COLO668 (cell line): ENCODE data around the gene ITLN2.
"Not testable (repeated sequence)": the region's sequence is repeated elsewhere in the genome, so short reads cannot be mapped to it uniquely, and the experiment has no call there.

Experiments
- DNase-seq: peaks from one replicate; lab custom pipeline; 2025; ENCODE audit not compliant: unreplicated experiment; lab: John Stamatoyannopoulos, UW

Gene ITLN2

GRCh38 chr1:160953030-160953429 lies 1.6 kb downstream of the ITLN2 start:
- DNase-seq, result no peak

DNA sequence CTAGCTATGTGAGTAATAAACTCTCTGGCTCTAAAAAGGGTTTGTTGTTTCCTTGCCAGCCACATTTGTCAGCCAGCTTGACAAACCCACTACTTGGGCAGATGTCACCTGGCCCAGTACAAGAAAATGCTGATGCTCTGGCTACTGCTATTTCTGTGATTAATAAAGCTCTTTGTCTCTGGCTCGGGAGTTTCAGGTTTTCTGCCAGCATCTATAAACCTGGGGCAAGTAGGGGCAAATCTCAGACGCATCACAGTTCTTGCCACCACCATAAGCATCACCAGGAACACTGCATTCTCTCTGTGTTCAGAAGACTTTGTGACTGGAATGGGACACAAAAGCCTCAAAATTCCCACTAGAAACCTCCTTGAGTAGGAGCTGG lies 2.5 kb downstream of the ITLN2 start:
- no peak for DNase-seq

DNA sequence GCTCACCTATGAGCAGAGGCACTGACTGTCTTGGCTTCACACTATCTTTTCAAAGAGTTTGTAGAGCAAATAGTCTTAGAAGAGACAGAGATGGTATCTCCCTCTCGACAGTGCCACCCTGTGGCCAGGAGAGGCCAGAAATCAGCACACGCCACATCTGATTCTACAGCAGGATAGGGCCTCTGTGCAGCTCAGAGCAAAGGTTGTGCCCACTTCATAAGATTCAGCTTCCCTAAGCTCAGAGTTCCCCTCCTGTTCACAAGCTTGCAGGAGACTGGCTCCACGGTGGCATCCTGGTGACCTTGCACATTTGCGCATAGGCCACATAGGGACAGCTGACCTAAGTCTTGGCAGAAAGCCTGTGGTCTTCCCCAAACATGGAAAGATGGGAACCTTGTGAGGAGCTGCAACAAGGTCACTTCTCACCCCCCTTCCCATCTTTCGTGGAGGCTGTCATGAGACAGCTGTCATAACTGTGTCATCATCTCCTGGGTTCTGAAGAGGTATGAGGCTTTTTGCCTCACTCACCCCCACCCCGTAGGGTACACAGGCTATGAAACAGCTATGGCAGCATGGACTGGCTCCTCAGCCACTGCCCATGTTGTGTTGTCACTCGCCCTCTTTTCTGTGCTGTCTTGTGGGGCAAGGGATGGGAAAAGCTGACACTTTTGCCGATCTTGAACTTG lies 3.0 kb downstream of the ITLN2 start:
- peak; percentile 50 for DNase-seq

DNA sequence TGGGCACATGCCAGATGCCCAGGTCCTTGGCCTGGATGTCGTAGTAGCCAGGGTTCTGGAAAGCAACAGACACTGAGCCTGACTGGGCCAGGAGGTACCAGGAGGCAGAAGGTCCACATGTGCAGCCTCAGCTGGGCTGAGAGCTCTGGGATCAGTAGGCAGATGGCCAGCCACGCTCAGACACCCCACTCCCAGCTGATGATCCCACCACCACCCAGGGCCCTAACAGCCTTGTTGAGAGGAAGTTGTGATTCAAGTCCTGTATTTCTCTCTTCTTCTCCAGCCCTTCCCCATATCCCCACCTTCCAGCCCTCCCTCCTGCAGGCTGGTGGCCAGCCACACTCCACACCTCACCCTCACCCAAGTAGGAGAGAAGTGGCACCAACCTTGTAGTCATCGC lies 4.0 kb downstream of the ITLN2 start:
- DNase-seq, result no peak

- no peak for DNase-seq
Measured at GRCh38 chr1:160949881-160950280, 4.7 kb downstream of the ITLN2 start.

- peak; percentile 7 for DNase-seq
Measured at GRCh38 chr1:160949216-160949880, 5.3 kb downstream of the ITLN2 start.

GRCh38 chr1:160947174-160947759 lies 7.3 kb downstream of the ITLN2 start:
- not testable (repeated sequence) for DNase-seq

DNA sequence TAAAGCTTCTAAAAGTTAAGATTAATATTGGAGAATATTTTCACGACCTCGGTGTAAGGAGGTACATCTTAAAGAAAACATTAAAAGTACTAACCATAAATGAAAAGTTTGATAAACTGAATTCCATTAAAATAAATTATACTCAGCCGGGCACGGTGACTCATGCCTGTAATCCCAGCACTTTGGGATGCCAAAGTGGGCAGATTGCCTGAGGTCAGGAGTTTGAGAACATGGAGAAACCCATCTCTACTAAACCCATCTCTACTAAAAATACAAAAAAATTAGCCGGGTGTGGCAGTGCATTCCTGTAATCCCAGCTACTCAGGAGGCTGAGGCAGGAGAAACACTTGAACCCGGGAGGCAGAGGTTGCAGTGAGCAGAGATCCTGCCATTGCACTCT lies 8.7 kb downstream of the ITLN2 start:
- not testable (repeated sequence) for DNase-seq

GRCh38 chr1:160945079-160945478 lies 9.5 kb downstream of the ITLN2 start:
- DNase-seq, result no peak

DNA sequence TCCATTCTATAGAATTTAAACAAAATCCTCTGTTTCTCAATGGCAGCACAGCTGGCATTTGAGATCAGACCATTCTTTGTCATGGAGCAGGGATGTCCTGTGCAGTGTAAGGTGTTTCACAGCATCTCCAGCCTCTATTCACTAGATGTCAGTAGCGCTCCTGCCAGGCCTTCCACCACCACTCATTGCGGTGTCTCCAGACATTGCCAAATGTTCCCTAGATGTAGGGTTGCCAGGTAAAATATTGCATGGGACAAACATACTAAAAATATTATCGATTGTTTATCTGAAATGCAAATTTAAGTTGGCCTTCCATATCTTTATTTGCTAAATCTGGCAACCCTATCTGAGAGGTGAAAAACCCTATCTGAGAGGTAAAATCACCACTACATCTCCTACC lies 11.7 kb downstream of the ITLN2 start:
- peak; percentile 17 for DNase-seq

DNA sequence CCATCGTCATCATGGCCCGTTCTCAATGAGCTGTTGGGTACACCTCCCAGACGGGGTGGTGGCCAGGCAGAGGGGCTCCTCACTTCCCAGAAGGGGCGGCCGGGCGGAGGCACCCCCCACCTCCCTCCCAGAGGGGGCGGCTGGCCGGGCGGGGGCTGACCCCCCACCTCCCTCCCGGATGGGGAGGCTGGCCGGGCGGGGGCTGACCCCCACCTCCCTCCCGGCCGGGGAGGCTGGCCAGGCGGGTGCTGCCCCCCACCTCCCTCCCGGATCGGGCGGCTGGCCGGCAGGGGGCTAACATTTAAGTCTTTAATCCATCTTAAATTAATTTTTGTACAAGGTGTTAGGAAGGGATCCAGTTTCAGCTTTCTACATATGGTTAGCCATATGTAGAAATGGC lies 17.9 kb downstream of the ITLN2 start:
- not testable (repeated sequence) for DNase-seq

DNA sequence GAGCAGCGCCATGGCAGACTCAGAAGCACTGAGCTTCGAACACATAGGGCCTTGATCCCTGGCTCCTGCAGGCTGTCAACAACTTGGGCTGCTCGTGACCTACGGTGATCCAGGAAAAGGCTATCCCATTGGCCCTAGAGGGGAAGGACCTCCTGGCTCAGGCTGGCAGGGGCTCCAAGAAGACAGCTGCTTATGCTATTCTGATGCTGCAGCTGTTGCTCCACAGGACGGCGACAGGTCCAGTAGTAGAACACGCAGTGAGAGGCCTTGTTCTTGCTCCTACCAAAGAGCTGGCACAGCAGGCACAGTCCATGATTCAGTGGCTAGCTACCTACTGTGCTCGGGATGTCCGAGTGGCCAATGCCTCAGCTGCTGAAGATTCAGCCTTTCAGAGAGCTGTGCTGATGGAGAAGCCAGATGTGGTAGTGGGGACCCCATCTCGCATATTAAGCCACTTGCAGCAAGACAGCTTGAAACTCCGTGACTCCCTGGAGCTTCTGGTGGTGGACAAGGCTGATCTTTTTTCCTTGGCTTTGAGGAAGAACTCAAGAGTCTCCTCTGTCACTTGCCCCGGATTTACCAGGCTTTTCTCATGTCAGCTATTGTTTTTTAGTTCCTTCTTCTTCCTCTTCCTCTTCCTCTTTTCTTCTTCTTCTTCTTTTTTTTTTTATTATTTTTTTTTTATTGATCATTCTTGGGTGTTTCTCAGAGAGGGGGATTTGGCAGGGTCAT lies 18.9 kb downstream of the ITLN2 start:
- DNase-seq, result no peak

DNA sequence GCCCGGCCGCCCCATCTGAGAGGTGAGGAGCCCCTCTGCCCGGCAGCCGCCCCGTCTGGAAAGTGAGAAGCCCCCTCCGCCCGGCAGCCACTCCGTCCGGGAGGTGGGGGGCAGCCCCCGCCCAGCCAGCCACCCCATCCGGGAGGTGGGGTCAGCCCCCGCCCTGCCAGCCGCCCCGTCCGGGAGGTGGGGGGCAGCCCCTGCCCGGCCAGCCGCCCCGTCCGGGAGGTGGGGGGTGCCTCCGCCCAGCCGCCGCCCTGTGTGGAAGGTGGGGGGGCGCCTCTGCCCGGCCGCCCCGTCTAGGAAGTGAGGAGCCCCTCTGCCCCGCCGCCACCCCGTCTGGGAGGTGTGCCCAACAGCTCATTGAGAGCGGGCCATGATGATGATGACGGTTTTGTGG lies 21.3 kb downstream of the ITLN2 start:
- not testable (repeated sequence) for DNase-seq

- DNase-seq, result no peak
Measured at GRCh38 chr1:160925652-160926244, 28.9 kb downstream of the ITLN2 start.

- no peak for DNase-seq
Measured at GRCh38 chr1:160924791-160925651, 29.6 kb downstream of the ITLN2 start.

- DNase-seq, result no peak
Measured at GRCh38 chr1:160916666-160917065, 37.9 kb downstream of the ITLN2 start.

- DNase-seq, result not testable (repeated sequence)
Measured at GRCh38 chr1:160913229-160913628, 41.4 kb downstream of the ITLN2 start.

GRCh38 chr1:160911925-160912324 lies 42.7 kb downstream of the ITLN2 start:
- no peak for DNase-seq

- DNase-seq, result no peak
Measured at GRCh38 chr1:160911441-160911840, 43.2 kb downstream of the ITLN2 start.

GRCh38 chr1:160910170-160910750 lies 44.3 kb downstream of the ITLN2 start:
- no peak for DNase-seq
